Ishikawa (cell line): ENCODE results near the gene CXCL17.

Experiments
- CEBPB ChIP-seq: IDR thresholded peaks from 2 replicates; pipeline ENCODE4 v1.6.1; 2012
- CREB1 ChIP-seq: IDR thresholded peaks from 2 replicates; pipeline ENCODE4 v1.6.1; 2012; ENCODE audit warnings: low read depth
- EGR1 ChIP-seq: IDR thresholded peaks from 2 replicates; pipeline ENCODE4 v1.6.1; 2012
- EP300 ChIP-seq: IDR thresholded peaks from 2 replicates; pipeline ENCODE4 v1.6.1; 2012; ENCODE audit warnings: borderline replicate concordance
- FOXM1 ChIP-seq: IDR thresholded peaks from 2 replicates; pipeline ENCODE4 v1.6.1; 2012; ENCODE audit warnings: low read depth, borderline replicate concordance
- NFIC ChIP-seq: IDR thresholded peaks from 2 replicates; pipeline ENCODE4 v1.6.1; 2012
- RAD21 ChIP-seq: IDR thresholded peaks from 2 replicates; pipeline ENCODE4 v1.6.1; 2012; ENCODE audit warnings: low read depth
- TAF1 ChIP-seq: IDR thresholded peaks from 2 replicates; pipeline ENCODE4 v1.6.1; 2012; ENCODE audit warnings: low read depth, mild to moderate bottlenecking
- TCF12 ChIP-seq: IDR thresholded peaks from 2 replicates; pipeline ENCODE4 v1.6.1; 2012; ENCODE audit warnings: low read depth
- TEAD4 ChIP-seq: IDR thresholded peaks from 2 replicates; pipeline ENCODE4 v1.6.1; 2012
- YY1 ChIP-seq: IDR thresholded peaks from 2 replicates; pipeline ENCODE4 v1.6.1; 2012; ENCODE audit warnings: low read depth
- ZBTB7A ChIP-seq: IDR thresholded peaks from 2 replicates; pipeline ENCODE4 v1.6.1; 2012; ENCODE audit warnings: low read depth
- TF ChIP-seq, protein P1 (sequence below): IDR thresholded peaks from 2 replicates; pipeline ENCODE4 v1.6.1; 2012
- TF ChIP-seq, protein P2 (sequence below): IDR thresholded peaks from 2 replicates; pipeline ENCODE4 v1.6.1; 2012
- TF ChIP-seq, protein P3 (sequence below): IDR thresholded peaks from 2 replicates; pipeline ENCODE4 v1.6.1; 2012; ENCODE audit warnings: low read depth, mild to moderate bottlenecking

Gene CXCL17

DNA sequence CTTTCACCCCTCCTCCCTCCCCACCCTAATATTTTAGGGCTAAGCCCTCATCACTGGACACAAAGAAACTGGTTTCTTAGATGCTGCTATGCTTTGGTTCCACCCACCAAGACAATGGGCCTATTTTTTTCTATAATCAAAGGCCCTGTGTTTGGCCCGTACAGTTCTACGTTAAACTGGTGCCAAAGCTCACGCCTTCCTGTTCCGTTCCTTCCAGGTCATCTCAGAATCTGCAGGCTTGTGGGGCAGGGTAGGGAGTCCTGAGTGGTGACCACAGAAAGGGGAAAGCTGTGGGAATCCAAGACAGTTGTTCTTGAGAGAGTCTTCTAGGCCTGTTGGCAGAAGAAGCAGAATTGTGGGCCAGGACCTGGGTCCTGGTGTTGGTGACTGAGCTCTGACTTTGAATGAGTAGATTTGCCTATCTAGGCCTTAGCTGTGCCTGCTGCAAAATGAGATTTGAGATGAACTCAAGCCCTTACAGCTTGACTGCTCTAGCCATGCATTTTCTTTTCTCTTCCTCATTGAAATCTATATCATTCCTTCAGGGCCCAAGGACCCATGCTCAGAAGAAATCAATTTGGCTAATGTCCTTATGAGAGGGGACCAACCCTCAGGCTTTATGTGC lies 19.1 kb upstream of the CXCL17 start:
- TF ChIP-seq ZBTB7A: no peak
- TF ChIP-seq, protein P1, sequence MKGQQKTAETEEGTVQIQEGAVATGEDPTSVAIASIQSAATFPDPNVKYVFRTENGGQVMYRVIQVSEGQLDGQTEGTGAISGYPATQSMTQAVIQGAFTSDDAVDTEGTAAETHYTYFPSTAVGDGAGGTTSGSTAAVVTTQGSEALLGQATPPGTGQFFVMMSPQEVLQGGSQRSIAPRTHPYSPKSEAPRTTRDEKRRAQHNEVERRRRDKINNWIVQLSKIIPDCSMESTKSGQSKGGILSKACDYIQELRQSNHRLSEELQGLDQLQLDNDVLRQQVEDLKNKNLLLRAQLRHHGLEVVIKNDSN: no peak
- no peak for TF ChIP-seq TAF1
- no peak for TF ChIP-seq CREB1
- no peak for TF ChIP-seq TEAD4

DNA sequence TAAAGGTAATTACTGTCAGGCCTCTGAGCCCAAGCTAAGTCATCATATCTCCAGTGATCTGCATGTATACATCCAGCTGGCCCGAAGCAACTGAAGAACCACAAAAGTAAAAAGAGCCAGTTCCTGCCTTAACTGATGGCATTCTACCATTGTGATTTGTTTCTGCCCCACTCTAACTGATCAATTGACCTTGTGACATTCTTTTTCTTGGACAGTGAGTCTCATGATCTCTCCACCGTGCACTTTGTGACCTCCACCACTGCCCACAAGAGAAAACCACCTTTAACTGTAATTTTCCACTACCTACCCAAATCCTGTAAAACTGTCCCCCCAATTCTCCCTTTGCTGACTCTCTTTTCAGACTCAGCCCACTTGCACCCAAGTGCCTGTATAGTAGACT lies 17.2 kb upstream of the CXCL17 start:
- no peak for TF ChIP-seq TCF12
- TF ChIP-seq EGR1: no peak
- TF ChIP-seq NFIC: no peak
- TF ChIP-seq TEAD4: no peak
- TF ChIP-seq RAD21: no peak
- TF ChIP-seq, protein P2, sequence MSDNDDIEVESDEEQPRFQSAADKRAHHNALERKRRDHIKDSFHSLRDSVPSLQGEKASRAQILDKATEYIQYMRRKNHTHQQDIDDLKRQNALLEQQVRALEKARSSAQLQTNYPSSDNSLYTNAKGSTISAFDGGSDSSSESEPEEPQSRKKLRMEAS: no peak
- TF ChIP-seq CEBPB: no peak
- no peak for TF ChIP-seq EP300
- no peak for TF ChIP-seq ZBTB7A
- TF ChIP-seq, protein P1: no peak
- TF ChIP-seq YY1: no peak
- TF ChIP-seq CREB1: no peak
- no peak for TF ChIP-seq FOXM1
- TF ChIP-seq TAF1: no peak

DNA sequence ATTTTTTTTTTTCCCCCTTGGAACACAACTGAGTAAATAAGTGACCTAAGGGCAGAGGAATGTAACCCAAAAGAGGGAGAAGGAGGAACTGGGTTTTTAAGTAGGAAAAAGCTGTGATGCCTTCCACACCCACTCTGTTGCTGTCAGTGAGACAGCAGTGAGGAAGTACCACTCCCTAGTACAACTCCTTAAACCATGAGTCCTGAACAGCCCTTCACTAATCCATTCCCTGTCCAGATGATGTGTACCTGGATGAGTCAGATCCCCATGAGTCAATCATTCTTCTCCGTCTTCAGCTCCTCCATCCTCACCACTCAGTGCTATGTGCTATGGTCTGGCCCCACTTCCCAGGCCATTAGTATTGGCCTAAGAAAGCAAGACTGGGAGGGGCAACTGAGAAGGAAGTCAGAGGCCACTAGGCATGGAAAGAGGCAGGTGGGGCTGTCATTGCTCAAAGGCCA lies 12.9 kb upstream of the CXCL17 start:
- TF ChIP-seq YY1: no peak
- TF ChIP-seq ZBTB7A: no peak
- TF ChIP-seq, protein P3, sequence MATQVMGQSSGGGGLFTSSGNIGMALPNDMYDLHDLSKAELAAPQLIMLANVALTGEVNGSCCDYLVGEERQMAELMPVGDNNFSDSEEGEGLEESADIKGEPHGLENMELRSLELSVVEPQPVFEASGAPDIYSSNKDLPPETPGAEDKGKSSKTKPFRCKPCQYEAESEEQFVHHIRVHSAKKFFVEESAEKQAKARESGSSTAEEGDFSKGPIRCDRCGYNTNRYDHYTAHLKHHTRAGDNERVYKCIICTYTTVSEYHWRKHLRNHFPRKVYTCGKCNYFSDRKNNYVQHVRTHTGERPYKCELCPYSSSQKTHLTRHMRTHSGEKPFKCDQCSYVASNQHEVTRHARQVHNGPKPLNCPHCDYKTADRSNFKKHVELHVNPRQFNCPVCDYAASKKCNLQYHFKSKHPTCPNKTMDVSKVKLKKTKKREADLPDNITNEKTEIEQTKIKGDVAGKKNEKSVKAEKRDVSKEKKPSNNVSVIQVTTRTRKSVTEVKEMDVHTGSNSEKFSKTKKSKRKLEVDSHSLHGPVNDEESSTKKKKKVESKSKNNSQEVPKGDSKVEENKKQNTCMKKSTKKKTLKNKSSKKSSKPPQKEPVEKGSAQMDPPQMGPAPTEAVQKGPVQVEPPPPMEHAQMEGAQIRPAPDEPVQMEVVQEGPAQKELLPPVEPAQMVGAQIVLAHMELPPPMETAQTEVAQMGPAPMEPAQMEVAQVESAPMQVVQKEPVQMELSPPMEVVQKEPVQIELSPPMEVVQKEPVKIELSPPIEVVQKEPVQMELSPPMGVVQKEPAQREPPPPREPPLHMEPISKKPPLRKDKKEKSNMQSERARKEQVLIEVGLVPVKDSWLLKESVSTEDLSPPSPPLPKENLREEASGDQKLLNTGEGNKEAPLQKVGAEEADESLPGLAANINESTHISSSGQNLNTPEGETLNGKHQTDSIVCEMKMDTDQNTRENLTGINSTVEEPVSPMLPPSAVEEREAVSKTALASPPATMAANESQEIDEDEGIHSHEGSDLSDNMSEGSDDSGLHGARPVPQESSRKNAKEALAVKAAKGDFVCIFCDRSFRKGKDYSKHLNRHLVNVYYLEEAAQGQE: no peak
- TF ChIP-seq TCF12: no peak
- no peak for TF ChIP-seq TEAD4
- no peak for TF ChIP-seq FOXM1
- TF ChIP-seq, protein P2: no peak
- no peak for TF ChIP-seq NFIC
- no peak for TF ChIP-seq EGR1

DNA sequence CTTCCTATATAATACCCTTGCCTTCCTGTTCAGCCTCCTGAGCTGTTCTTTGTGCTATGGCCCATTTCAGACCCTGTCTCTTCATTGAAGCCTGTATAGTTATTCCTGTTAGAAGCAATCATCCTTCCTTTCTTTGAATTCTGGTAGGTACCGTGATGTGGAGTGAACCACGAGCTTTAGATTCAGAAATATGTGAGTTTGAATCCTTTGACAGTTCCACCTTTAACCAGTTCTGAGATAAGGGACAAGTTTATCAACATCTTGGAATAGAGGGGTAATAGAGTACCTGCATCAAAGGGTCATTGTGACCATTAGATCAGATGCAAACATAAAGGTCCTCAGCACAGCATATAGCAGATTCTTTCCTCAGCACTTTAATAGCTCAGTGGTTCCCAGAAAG lies 12.3 kb upstream of the CXCL17 start:
- TF ChIP-seq NFIC (no peak), ZBTB7A (no peak), TAF1 (no peak), EP300 (no peak), TEAD4 (no peak), CREB1 (no peak), YY1 (no peak)
- TF ChIP-seq, protein P1: no peak

DNA sequence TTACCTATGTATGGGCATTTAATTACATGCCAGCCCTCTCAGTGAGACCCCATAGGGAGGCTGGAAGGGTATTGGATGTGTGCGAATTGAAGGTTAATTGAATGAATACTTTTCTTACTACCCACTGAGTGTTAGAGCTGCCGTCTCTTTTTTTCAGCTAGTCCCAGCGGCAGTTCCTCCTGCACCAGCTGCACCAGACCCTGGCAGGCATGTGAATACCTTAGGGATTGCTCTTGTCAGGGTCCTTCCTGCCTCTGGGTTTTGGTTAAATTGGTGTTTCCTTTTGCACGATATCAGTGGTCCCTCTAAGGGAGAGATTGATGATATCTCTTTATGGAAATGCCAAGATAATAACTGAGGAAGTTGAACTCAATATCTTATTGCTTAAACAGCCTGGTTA lies 9.8 kb upstream of the CXCL17 start:
- TF ChIP-seq TAF1: no peak
- TF ChIP-seq TCF12: no peak

DNA sequence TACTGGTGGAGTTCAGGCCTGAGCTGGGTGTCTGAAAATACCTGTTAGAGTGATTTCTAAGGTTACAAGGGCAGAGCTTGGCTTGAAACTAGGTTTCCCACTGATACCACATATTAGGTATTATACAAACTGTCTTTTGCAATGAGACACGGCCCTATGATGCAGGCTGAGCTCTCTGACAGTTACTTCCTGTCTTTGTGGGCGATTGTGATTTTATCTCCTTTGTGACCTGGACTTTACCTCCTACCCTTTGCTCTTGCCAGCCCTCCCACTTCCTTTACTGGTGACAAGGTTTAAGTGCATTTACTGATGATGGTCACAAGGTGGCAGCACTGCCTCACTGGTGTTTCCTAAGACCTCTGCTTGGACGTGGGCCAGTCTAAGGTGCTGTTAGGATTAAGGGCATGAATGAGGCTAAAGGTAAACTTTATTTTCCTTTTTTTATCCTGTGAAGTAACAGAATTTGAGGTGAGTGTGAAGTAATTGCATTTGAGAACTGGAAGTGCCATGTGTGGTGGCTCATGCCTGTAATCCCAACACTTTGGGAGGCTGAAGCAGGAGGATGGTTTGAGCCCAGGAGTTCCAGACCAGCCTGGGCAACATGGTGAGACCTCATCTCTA lies 7.7 kb upstream of the CXCL17 start:
- TF ChIP-seq NFIC (peak; percentile 76), CREB1 (no peak), RAD21 (peak; percentile 95)

DNA sequence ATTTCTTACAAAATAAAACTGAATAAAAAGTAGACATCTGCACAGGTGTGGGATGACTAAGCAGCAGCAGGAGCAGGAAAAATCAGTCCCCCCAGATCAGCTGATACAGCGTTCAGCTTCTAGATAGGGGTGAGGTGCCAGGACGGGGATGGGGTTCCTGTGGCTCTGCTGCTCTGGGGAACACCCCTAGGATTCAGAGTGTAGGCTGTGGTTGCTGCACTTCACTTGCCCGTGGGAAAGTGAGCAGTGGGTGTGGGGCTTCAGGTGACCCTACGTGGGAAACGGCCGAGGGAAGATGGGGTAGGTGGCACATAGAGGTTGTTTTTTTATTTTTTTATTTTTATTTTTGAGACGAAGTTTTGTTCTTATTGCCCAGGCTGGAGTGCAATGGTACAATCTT lies 3.2 kb upstream of the CXCL17 start:
- no peak for TF ChIP-seq RAD21
- no peak for TF ChIP-seq TAF1
- TF ChIP-seq CREB1: no peak
- TF ChIP-seq EGR1: no peak
- TF ChIP-seq FOXM1: no peak
- no peak for TF ChIP-seq YY1
- no peak for TF ChIP-seq ZBTB7A
- TF ChIP-seq, protein P3: no peak
